ENCODE data around the gene RGS21.
"Not testable (repeated sequence)": the region's sequence is repeated elsewhere in the genome, so short reads cannot be mapped to it uniquely, and the experiment has no call there.

RGS21 gene, protein sequence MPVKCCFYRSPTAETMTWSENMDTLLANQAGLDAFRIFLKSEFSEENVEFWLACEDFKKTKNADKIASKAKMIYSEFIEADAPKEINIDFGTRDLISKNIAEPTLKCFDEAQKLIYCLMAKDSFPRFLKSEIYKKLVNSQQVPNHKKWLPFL

DNA sequence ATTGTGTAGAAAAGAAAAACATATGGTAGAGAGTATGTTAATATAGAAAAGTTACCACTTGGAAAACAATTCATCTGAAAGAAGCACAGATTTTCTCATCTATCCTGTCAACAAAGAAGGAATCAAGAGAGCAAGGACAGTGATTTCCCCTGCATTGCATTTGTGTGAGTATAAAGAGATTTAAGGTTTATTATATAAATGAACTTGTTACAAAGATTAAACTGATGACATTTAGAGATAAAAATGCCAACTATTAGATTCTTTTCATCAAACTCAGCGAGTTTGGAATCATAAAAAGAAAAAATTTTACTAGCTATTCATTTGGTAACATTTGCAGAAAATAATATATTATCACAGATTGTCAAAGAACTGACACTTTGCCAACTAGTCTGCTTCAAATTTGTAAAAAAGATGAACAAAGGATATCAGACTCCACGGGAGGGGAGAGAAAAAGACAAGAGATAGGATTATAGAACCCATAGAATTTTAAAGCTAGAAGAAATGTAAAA, at the start of gene RGS21:
Gene RGS21, plus strand, starts transcription at position 51 of the 509 bp plus-strand sequence. CDS start 26,045 bp downstream, outside the sequence.
- no peak for DNase-seq (ENCODE audit: low read depth in 3 of 3)

DNA sequence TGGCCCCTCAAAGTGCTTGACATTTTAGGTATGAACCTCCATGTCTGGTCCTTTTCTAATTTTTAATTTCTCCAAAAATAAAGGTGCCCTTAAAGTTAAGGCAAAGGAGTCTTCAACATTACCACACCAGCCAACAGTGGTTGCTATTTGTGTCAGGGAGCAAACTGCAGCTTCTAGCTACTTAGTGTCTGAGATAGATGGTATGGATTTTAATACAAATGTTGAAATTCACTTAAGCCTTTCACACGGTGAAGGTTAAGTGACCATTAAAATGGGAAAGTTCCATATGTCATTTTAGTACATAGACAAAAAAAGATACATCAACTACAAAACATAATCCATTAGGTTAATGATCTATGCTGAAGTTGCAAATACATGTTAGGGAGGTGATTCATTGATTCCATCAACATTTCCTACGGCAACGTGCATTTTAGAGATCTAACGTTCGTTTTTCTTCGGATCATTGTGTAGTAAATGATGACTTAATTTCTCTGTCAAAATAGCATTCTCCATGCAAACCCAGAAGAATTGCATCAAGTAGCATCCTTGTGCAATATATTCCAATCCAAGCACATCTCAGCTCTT, 48.2 kb upstream of the RGS21 start:
- no peak for DNase-seq (ENCODE audit: low read depth in 3 of 3)

DNA sequence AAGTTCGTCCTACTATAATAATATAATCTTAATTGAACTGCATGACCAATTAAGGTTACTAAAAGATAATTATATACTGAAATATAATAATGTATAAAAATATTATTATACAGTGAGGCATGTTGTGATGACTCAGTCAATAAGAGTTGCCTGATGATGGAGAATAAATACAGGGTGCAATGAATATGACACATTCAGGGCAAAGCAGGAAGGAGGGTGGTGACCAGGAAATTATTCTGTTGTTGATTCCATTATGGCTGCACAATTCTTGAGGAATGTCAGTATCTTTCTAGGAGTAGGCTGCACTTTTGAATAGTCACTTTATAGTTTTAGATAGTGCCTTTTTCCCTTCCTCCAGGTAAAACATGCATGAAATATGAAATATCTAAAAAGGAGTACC, 46.4 kb upstream of the RGS21 start:
- no peak for DNase-seq (ENCODE audit: low read depth in 3 of 3)

DNA sequence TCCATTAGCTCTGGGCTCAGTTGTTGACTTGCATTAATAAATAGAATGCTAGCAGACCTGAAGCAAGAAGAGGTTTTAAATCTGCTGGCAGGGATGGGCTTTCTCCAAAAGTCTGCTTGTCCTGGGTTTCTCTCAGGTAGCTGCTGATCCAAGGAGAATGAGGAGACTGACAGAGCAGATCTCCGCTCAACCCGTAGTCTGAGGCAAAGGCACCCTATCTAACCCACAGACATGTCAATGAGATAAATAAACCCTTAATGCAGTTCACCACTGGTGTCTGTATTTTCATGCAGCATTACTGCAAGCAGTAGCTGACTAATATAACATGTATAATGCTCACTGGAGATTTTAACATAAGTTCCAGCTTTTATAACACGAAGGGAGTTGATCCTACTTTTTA, 44.1 kb upstream of the RGS21 start:
- no peak for DNase-seq (ENCODE audit: low read depth in 3 of 3)

DNA sequence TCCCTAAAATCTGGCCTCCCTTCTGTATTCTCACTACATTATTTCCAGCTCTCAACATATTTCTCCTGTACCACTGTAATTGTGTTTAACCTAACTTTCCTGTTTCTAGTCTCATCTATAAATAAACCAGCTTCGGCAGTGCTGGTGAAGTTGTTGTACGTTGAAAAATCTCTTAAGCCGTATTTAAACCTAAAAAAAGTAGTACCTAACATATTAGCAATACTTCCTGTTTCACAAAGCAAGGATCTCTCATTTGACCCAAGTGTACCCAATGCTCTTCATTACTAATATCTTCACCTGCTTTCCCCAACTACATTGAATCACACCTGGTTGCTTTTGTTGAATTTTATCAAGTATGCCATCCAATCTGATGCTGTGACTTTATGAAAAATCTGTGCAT, 42.2 kb upstream of the RGS21 start:
- no peak for DNase-seq (ENCODE audit: low read depth in 3 of 3)

DNA sequence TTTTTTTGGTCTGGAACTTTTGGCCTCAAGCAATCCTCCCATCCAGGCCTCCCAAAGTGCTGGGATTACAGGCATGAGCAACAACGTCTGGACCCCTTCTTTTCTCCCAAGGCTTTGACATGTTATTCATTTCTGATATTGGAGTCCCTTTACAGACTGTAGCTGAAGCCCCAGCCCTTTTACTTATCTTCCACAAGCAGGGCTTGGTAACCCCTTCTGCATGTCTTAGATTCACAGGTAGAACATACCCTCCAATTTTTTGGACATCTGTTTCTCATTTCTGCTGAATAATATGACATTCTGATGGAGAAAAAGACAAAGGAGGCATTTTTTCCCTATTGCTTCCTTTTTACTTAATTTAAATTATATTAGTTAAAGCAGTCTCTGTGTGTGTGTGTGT, 39.2 kb upstream of the RGS21 start:
- no peak for DNase-seq (ENCODE audit: low read depth in 3 of 3)

DNA sequence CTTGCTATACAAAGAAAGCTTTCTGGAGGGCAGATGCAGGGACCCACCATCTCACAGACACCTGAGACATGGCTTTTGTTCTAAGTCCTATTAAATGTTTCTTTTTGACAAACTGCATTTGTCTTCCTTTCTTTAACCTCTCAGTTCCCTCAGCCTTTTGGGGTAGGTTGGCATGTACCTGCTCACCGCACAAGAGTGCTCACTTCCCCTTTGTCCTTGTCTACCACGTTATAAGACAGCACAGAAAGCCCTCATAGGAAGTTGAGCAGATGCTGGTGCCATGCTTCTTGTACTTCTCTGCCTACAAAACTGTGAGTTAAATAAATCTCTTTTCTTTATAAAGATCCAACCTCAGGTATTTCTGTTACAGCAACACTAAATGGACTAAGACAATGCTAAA, 31.9 kb upstream of the RGS21 start:
- no peak for DNase-seq (ENCODE audit: low read depth in 3 of 3)

DNA sequence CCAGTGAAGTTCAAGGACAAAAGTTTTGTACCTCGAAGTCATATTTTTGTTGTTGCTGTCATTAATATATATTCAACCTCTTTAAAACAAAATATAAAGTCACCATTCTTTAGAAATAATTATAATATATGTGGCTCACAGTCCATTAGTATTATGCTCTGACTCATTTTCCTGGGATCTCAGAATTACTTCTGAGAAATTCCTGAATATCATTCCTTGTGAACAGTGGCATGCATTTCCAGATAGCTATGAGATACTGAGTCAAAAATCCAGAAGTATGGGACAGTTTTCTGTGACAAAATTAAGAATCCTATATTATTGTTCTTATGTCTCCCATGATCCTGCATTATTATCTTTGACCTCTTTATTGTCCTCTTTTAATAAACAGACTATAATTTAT, 13.8 kb upstream of the RGS21 start:
- no peak for DNase-seq (ENCODE audit: low read depth in 3 of 3)

DNA sequence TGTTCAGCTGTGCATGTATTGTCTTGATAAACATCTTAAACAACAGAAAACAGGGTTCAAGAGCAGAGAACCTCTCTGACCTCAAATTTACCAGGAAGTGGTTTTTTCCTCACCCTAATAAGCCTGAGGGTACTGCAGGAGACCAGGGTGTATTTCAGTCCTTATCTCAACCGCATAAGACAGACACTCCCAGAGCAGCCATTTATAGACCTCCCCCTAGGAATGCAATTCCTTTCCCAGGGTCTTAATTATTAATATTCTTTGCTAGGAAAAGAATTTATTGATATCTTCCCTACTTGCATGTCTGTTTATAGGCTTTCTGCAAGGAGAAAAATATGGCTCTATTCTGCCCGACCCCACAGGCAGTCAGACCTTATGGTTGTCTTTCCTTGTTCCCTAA, 8.5 kb upstream of the RGS21 start:
- not testable (repeated sequence) for DNase-seq (ENCODE audit: low read depth in 3 of 3)

DNA sequence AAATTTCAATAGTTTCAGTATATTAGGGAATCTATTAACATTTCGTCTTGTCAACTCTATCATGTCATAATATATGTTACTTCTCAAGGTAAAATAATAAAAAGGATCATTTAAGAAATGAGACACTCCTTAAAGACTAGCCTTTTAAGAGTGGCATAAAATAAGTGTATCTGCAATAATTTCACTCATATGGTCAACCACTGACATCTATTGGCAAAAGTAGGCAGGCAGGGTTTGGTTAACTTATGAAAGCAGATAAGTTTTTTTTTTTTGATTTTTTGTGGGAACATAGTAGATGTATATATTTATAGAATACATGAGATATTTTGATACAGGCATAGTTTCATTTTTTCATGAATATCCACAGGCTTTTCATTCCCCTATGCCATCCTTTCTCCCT, 5.5 kb upstream of the RGS21 start:
- no peak for DNase-seq (ENCODE audit: low read depth in 3 of 3)

DNA sequence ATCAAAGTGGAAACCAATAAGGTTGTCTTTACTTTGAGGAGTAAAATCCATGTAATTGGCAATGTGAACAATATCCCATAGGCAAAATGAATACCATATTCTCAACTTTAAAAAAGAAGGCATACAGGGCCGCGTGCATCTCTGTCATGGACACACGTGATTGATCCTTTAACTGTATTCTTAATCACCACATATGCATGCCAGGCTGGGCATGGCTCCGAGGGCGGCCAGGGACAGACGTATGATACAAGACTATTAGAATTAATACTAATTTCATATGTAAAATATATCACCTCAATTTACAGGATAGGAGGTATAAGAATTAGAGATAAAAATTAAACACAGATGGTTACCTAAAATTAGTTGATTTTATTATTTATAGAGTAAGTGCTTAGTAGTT, 11.2 kb downstream of the RGS21 start:
- DNase-seq (ENCODE audit: low read depth in 3 of 3) = no peak

DNA sequence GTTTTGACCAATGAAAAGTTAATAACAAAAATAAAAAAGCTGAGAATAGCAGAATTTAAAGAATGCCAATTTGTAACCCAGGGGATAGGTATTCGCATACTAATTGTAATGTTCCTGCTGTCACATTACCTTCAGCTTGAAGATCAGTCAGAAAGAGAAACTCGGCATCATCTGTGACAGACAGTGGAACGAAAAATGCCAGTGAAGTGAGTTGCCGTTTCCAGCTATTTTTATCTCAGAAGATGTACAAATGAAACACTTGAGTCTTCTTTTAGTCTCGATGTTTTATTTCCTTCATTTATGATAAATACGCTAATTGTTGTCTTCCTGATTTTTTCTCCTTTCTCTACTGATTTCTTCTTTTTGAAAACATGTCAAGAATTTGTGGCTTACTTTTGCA, 26.1 kb downstream of the RGS21 start:
- no peak for DNase-seq (ENCODE audit: low read depth in 3 of 3)

DNA sequence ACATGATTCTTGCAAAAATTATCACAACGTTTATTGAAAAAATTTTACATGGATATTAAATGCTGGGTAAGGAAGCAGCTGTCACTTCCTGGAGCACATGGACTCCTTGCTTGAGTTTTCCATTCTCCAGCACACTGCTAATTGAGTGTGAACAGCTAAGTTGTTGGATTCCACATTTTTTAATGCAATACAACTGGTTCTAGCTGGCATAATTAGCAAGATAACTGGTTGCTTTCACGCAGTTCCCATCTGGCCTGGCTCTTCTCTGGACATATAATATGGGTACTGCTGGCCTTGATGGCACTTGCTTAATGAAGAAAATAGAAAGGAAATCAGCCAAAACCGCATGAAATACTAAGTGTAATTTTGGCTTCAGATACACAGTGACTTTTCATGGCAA, 26.6 kb downstream of the RGS21 start:
- DNase-seq (ENCODE audit: low read depth in 3 of 3) = no peak

DNA sequence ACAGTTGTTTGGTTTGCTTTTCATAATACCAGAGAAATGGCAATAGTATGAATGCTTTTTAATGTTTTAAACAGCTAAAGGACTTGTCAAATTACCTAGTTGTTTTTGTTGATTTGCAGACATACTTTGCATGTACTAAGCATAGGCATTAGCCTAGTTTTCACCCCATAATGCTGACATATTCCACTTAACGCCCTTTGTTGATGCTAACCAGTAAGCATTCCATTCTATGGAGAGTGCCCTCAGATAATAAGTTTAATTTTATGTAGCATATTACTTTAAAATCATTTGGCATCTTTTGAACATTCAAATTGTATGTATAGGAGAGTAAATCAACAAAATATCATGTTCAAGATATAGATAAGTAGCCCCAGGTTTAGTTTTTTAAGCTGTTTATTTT, 32.5 kb downstream of the RGS21 start:
- DNase-seq (ENCODE audit: low read depth in 3 of 3) = no peak

DNA sequence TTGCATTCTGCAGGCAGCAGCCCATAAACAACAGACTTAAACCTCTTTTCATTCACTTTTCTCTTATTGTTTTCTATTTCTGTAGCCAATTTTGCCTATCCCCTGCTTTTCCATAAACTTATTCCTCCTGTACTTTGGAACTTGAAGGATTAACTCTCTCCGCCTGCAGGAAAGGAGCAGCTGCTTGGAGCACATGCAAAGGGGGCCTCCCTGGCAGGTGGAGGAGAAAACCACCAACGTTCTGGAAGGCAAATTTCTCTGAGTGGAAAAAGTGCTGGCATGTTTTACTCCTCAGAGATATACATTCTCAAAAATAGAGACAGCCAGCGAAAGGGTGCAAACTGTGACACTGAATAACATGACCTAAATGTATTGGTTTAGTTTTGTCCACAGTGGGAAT, 33.6 kb downstream of the RGS21 start:
- no peak for DNase-seq (ENCODE audit: low read depth in 3 of 3)

DNA sequence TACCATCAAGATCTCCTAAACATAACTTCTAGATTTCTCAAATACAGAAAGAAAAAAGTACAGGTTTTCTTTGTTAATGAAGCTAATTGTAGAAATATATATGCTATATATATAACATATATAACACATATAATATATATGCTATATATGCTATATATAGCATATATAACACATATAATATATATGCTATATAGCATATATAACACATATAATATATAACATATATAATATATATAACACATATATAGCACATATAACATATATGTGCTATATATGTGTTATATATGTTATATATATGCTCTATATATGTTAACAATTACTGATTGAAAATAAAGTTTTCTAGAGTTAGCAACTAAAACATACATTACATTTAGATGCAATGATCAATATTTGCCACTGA, 34.8 kb downstream of the RGS21 start:
- DNase-seq (ENCODE audit: low read depth in 3 of 3) = no peak

DNA sequence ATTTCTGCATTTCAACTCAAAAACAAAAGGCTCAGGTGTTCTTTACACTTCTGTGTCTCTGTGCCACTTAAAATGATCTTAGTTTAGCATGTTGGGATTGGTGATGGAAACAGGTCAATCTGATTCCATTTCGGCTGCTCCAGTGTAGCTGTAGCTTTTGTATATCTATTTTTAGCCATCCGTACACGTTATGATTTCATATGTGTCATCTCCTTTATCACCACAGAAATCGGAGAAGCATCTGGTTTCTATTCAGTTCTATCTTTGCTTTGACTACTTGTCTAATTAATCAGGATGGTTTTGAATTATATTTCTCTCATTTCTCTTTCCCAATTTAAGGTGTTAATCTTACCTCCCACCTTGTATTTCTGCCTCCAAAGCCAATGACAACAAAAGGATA, 41.1 kb downstream of the RGS21 start:
- DNase-seq (ENCODE audit: low read depth in 3 of 3) = no peak

DNA sequence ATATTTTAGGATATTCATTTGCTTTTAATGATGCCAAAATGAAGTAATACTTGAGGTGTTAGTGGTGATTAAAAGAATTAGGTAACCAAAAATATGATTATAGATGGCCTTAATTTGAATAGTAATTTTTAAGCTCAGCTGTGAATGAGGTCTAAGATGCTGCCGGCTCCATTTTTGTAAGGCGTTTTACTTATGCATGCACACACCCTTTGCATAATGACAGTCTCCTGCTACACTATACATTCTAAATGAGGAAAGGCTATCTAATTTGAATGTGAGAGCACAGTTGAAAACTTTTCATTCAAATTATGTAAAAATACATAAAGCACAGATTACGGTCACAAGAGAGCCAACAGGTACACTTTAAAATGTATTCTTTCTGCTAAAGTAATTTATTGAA, 41.6 kb downstream of the RGS21 start:
- DNase-seq (ENCODE audit: low read depth in 3 of 3) = no peak

DNA sequence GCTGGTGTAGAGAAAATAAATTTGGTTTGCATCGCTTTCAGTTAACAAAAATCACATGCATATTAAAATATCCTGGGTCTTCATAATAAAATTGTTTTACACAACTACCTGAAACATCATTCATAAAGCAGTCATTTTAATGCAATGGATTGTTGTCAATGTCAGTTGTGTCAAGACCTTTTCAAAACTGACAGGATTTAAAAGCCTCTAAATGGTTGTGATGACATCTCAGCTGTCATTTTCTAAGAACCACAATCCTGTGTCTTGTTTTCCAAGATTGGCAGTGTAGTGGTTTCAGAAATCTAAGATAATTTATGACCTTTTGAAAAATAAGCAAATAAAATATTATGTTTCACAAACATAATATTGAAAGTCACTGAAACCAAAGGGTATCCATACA, 42.0 kb downstream of the RGS21 start:
- DNase-seq (ENCODE audit: low read depth in 3 of 3) = no peak

DNA sequence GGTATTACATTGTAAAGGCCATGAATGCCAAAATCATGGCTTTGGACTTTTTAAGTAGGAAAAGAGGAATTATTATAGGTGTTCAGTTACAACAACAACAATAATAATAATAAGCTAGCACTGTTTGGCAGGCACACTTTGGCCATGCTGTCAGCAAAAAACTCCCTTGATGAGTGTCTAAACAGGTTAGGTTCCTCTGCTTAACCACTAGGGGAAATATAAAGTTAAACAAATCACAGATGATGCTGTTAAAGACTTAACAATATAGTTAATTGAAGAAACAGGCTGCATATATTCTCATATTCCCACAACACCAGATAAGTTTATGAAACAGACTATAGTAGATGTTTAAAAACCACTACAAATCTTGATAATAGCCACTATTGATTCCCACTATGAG, 46.4 kb downstream of the RGS21 start:
- DNase-seq (ENCODE audit: low read depth in 3 of 3) = no peak

DNA sequence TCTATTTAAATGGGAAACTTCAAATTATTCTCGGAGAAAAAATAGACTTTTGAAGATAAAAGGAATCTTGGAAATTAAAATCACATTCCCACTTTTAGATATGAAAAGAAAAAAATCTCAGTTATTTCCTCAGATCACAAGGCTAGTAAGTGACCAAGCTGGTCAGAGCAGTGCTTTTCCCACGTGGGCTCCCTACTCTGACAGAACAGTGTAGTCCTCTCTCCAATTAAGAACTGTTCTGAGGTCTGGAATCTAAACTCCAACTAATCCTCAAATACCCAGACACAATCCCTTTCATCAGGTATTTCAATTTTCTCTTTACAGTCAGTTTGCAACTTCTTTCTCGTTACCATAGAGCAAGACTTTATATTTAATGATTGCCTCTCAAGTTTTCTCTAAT, 50.6 kb downstream of the RGS21 start:
- DNase-seq (ENCODE audit: low read depth in 3 of 3) = no peak

DNA sequence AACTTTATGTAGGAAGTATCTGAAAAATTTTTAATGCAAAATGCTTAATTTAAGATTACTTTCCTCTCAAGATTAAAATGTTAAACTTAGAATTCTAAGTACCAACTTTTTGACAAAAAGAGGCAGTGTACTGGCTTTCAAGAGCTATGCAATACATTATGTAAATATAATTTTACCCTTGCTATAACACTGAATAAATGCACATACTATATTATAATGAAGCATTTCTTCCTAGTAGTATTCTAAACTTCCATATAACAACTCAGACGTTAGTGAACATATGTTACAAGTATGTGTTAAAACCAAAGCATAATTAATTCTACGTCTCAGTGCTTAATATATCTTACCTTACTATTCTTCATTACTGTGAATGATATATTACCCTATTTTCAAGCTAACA, 58.5 kb downstream of the RGS21 start:
- DNase-seq (ENCODE audit: low read depth in 3 of 3) = no peak

DNA sequence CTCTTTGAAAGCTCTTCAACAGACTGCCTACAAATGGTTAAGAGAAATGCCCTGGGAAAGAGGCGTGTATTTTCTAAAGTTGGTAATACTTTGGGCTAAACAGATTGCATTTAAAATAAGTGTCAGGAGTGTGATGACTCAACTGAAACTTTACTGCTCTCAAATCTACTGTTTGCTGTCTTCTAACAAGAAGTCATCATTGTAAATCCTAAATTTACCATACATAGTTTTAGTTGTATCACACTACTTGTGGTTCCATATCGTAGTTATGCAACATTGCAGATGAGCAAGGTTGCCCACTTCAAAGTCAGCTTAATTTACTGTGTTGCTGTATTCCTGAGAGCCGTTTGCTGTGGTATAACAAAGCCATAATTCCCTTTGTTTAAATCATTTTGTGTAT, 59.6 kb downstream of the RGS21 start:
- no peak for DNase-seq (ENCODE audit: low read depth in 3 of 3)

DNA sequence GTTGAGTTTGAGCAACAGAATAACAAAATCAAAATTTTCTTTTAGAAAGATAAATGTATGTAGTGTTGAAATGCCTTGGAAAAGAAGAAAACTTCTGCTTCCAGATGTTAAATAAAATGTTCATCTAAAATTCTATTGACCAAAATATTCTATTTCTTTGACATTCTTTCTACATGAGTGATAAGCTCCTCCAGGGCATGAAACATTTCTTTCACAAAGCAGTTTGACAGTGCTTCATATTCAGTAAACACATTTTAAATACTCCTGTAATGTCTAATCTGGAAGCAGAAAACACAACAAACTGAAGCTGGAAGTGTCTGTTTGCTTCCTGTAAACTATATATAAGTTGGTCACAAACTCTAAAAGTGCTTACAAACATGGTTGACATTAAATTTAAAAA, 61.5 kb downstream of the RGS21 start:
- no peak for DNase-seq (ENCODE audit: low read depth in 3 of 3)
